Stimulated activated CD4-positive, alpha-beta T cell treated with anti-CD3 and anti-CD28 coated beads, TNF-alpha, amount 100 ng/mL, for 1 hour (primary cell): ENCODE results near the gene GMDS.

ENCODE experiments used
- DNase-seq, 3 donors: peaks; one replicate each; pipeline ENCODE4 v3.0.0-alpha.2; 2020; ENCODE audit warnings: low read depth in 3 of 3, low spot score in 1 of 3

GMDS gene

DNA sequence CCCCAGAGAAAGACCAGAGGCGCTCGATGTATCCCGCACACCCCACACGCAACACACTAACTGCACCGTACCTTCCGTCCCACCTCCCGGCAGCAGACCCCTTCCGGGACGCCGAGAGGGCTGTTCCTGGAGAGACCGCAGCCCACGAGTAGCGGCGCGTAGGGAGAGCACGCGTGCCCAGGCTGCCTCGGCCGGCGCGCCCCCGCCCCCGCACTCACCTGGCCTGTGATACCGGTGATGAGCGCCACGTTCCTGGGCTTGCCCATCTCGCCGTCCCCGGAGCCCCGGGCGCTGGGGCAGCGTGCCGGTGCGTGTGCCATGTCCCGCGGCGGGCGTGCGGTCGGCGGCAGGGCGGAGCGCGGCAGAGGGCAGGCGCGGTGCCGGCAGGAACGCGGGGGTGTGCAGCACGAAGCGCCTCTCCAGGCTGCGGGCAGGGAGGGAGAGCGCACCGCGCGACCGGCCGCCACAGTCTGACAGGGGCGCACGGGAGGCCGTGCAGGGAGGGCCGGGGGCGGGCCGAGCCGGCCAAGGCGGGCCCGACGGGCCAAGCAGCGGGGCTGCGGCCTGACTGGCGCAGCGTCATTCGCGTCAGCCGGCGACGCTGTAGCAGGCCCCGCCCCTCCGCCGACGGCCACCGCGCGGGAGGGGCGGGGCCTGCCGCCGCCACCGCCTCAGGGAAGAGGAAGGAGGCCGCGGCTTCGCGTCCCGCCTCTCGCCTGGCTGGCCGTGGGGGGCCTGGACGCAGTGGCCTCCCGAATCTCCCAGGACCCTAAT, at the start of gene GMDS:
Gene GMDS, minus strand, starts transcription at position 503 of the 774 bp plus-strand sequence.
- DNase-seq = peak; percentile 43 to 76 (median 65)

DNA sequence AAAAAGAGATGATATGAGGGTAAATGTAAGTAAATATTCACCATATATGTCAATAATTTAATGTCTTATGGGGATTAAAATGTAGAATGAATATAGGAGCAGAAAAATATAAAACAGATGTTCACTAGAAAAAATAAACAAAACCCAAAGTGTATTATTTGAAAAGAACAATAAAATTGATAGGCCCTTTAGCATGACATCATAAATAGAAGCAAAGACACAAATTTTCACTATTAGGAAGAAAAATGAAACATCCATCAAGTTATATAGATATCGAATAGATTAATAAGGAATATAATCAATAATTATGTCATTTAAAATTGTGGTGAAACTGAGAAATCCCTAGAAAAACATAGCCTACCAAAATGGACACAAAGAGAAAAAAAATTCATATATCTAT, 40.1 kb upstream of the GMDS start:
- no peak for DNase-seq

DNA sequence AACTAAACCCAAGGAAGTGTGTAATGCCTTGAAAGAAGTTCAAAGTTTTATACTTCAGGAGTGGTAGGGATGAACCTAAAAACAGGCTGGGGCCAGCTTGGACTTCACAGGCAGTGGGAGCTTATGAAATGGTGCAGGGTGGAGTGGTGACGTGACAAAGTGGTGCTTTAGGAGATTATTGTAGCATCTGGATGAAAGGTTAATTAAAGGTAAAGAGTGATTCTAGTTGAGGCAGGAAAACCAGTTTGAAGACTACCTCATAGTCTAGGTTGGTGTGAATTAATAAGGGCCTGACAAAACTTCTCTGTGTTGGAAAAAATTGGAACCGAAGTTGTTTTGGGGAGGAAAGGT, 30.5 kb upstream of the GMDS start:
- no peak for DNase-seq

DNA sequence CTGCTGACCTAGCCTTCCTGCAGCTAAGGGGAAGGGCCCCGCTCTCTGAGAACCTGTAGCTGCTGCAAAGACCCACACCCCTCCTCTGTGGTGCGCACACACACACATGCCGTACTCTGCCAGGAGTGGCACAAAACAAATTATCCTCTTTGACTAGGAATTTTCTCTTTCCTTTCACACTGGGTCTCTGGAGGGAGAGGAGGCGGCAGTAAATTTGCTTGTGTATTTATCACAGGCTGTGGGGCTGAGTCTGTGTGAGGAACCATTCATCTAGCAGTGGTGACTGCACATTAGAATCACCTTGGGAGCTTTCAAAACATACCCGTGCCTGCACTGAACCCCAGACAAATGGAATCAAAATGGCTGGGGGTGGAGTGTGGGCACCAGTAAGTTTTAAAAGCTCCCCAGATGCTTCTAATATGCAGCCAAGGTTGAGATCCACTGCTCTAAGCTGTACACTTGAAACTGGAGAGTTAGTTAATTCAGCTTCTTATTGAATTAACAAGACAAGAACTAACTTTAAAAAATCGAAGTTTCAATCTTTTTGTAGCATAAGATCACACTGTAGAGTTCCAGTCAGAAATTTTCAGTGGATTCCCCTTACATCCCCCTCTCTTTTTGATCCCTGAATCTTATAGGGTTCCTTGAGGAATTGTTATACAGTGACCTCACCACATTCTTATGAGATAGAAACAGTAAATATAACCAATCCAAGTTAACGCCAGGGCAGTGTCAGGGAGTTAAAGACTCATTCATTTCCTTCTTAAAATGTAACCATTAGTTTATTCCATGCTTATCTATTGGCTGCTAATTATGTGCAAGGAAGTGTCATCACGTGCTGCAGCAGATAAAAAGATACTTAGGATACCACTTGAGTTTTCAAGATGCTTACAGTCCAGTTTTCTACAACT, 29.8 kb upstream of the GMDS start:
- DNase-seq = no peak

DNA sequence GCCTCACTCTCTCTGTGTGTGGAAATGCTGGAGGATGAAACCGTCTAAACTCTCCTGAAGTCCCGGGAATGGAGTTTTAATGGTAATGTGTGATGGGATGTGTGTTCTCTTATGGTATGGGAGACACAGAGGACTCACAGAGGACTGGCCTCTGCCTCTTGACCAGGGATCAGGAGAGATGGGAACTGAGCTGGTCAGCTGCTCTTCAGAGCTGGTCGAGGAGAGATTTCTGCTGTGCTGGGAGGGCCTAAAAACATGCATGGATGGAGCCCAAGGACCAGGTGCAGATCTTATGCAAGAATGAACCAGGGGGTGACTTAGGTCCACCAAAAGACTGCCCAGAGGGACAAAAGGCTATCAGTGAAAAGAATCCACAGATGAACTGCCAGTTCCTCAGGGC, 27.3 kb upstream of the GMDS start:
- DNase-seq = no peak

DNA sequence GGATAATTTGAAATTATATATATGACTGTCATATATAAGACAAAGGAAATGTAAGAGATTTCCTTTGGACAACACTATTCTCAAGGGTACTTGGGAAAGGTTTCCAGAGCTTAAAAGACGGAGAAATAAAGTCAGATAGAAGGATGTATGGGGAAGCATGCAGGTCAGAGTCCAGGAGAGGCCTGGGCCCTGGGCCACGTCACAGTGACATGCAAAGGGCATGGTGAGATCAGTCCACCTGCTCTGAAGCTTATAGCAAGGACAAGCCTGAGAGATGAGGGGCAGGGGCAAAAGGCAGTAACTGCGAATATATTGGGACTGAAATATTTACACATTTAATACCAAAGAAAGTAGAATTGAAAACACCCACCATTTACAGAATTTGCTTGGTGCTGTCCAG, 24.6 kb upstream of the GMDS start:
- DNase-seq = no peak

DNA sequence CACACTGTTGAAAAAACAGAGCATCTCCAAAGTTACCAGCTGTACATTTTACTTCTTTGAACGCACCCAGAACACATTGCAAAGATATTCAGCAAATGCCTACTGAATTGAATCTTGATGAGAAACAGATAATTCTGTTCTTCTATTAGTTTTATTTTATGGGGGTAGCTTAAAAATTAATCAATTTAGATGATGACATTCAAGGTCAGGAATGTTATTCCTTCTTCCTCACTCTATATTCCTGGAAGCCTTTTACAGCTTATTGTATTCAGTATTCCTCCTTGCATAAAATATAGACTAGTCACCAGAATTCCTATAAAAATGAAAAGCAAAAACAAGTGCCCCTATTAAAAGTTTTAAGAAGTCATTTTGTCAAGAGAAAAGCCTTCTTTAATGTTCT, 21.4 kb upstream of the GMDS start:
- no peak for DNase-seq

DNA sequence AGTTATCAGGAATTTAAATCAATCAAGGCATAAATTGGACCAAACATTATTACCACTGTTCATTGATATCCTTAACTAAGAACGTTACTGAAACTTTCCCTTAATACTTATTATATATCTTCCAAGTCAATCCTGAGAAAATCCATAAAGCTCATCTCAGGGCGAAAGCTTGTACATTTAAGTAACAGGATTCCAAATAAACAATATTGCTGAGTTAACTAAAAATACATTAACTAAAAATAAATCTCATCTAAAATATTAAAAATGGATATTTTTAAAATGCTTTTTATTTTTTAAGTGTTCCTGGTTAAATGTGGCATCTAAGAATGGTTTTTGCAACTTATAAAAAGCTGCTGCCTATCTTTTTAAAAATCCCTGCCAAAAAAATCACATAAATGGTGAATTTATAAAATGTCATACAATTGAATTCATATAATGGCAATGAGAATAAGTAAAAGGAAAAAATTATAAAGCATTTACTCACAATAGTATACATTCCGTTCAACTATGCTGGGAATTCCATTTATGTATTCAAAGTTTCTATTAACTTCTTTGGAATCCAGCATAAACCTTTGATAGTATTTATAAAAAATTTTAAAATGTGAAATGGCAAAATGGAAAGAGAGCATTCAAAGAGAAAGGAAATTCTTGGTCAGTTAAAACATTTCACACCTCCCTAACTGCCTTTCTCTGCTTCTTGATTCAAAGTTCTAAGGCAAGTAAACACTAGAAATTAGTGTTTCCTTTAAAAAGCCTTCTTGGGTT, 20.8 kb upstream of the GMDS start:
- no peak for DNase-seq

DNA sequence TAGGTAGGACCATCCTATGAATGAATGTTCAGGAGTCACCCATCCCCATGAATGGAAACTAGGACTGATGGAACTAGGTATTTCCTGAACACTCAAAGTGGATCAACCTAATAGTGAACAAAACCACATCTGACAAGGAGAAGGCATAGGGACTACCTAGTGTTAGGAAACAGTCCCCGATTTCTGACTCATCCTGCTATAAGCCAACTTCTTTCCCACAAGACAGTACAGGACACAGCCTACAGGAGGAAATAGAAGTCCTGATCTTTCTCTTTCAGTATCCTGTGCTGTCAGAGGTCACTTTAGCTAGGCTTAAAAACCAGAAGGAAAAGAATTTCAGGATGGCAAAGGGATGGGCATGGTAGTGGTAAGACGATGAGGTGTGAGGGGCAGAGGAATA, 19.5 kb upstream of the GMDS start:
- no peak for DNase-seq

DNA sequence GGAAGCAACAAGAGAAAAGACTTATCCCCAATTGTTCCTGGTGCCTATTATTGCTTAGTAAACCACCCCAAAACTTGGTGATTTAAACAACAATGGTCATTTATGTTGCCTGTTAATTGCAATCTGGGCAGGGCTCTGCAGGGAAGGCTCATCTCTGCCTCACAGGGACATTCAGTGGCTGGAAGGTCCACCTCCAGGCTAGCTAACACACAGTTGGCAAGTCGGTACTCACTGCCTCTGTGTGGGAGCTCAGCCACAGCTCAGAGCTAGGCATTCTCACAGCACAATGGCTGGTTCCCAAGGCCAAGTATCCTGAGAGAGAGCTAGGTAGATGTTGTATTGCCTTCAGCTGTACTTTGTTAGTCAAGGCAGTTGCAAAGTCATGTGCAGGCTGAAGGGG, 18.5 kb upstream of the GMDS start:
- no peak for DNase-seq

DNA sequence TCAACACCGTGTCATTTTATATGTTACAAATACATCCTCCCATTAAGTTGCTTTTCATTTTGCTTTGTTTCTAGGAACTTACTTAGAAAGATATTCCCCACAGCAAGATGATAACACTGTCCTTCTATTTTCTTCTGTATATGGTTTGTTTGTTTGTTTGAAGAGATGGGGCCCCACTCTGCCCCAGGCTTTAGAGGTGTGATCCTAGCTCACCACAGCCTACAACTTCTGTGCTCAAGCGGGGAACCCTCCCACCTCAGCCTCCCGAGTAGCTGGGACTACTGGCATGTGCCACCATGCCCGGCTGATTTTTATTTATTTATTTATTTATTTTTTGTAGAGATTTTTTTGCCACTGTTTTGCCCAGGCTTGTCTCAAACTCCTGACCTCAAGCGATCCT, 14.2 kb upstream of the GMDS start:
- DNase-seq = no peak

DNA sequence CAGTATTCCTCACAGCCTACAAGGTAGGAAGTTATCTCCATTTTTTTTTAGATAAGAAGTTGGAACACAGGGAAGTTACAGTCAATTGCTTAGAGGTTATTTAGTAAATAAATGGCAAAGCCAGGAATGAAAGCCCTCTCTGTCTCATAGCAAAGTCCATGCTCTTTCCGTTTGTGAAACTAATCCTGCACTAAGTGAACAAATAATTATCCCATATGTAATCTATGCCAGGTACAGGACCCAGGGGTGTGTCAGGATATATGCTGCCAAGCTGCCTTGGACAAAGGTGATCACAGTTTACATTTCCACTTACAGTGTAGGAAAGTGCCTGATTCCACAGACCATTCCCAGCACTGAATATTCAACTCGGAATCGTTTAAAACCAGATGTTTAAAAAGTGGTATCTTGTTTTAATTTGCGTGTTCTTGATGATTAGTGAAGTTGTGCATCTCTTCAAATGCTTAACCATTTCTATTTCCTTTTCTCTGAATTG, 13.6 kb upstream of the GMDS start:
- DNase-seq = no peak

DNA sequence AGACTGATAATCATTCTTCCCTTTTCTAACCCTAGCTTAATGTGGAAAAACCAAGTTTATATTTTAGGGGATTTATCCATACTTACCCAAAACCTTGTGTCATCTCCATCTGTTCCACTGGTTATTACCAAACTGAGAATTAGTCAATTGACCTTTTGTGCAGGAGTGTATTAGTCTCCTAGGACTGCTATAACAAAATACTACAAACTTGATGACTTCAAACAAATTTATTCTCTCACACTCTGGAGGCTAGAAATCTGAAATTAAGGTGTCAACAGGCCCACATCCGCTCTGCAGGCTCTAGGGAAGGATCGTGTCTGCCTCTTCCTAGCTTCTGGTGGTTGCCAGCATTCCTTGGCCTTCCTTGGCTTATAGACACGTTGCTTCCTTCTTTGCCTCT, 12.7 kb upstream of the GMDS start:
- no peak for DNase-seq

DNA sequence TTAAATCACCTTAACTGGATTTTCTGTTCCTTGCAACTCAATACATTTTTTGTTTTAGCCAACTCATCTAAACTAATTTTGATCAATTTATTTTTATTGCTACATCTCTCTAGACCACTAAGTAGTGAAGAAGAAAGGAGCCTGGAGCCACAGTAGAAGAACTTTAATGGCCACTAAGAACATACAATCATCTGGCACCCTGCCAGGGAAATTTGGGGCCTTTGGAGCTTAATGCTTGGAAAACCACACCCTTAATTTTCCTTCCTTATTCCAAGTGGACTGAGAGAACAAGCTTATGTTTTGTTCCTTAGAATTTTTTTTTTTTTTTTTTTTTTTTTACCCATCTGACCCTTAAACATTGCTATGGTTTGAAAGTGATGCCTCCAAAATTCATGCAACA, 12.0 kb upstream of the GMDS start:
- no peak for DNase-seq

DNA sequence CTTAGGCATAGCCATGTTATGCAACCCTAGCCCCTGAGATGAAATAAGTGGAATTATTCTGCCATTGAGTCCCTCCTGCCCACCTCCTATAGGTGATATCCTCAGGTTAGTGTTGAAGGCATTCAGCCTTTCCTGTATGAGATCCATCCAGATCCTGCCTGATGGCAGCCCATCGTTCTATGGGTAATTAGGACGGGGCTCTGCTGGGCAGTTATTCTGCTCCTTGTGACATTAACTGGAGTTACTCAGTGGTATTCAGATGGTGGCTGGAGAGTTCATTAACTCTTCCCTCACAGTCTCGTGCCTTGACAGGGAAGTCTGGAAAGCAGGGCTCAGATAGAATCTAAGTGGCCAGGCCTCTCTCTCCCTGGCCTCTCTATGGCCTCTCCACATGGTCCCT, 9.3 kb upstream of the GMDS start:
- no peak for DNase-seq

DNA sequence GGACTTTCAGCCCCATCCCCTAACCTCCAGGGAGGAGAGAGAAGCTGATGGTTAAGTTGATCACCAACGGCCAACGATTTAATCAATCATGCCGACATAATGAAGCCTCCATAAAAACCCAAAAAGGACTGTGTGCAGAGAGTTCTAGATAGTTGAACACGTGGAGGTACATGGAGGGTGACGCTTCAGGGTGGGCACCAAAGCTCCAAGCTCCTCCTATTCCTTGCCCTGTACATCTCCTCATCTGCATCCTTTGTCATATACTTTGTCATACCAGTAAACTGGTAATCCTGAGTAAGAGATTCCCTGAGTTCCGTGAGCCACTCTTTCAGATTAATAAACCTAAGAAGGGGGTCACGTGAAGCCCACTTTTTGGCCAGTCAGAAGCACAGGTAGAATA, 3.7 kb upstream of the GMDS start:
- no peak for DNase-seq

DNA sequence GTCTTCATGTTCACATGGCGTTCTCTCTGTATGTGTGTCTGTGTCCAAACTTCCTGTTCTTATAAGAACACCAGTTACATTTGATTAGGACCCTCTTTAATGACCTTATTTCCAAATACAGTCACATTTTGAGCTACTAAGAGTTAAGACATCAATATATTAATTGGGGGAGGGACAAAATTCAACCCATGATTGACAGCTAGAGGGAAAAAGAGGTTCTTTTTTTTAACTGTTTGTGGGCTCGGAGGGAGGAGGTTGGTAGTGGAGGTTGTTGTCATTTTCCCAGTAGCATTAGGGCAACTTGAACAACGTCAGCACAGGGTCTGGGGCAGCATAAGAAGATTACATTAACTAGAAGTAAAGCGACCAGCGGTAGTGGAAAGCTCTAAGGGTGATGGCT, 2.3 kb upstream of the GMDS start:
- DNase-seq = no peak

DNA sequence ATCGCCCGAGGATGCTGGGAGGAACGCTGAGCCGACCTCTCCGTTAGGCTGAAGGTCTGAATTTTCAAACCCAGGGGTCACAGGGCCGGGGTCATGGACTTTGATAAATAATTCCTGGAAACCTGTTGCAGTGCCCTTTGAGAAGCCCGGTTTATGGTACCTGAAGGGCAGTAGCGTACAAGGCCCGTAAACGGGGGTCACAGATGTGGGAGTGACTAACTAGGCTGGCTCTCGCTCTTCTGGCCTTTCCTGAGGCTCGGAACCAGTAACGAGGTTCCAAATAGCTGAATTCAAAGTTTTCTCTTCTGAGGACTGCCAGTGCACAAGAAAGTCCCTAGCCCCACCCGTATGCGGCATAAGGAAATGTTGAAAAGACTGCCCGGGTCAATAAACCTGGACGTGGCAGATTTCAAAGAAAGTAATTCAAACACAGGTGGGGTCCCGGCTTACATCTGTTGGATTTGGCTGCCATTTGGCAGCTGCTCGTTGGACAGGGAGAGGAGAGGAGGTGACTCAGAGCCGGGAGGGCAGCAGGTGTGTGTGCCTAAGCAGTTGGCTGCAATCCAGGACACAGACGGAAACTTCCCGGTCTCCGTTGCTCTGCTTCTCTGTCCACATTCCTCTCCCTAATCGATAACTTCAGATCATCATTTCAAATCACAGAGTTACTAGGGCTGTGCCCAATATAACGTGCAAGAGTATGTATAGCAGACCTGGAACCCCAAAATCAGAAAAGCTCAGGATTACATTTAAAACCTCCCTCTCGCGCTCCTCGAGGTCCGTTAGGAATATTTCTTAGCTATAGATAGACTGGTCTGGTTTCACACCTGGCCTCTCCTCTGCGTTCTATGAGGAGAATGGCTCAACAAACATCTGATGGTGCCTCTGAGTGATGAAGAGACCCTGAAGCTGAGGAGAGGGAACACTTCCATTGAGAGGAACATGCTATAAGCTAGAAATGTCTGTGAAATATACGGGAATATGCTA, 765 bp upstream of the GMDS start:
- peak in 2 of 3 donors; percentile 5 to 8 for DNase-seq

DNA sequence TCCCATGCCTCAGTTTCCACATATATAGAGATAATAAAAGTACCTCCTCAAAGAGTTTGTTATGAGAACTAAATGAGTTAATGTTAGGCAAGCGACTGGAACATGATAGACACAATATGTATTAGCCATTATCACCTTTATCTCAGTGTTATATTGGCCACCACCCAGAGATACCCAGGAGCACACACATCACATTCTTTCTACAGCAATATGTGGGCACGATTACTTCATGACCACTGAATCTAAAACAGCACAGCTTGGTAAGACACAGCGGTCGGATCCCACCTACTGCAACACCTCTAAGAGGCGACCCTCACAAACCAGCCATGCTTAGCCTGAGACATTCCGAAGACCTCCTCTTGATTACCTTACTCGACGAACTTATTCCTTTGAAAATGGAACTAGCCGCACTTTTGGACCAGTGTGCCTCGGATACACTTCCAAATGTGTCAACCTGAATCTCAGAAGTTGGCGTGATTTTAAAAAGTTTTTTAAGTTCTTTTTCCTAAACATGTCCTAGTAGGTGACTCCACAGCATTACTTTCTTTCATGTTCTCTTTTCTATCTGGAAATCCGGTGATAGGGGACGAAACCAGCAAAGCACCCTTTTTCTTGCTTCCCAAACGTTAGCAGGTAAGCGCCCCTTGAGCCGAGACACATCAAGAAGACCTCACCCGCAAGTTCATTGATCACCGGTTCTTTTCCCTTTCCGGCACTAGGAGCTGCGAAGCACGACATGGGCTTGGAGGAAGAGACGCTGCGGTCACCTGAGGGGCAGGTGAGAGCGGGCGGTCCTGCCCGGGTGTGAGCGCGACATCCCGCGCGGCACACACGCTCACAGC, 923 bp downstream of the GMDS start:
- DNase-seq = no peak

DNA sequence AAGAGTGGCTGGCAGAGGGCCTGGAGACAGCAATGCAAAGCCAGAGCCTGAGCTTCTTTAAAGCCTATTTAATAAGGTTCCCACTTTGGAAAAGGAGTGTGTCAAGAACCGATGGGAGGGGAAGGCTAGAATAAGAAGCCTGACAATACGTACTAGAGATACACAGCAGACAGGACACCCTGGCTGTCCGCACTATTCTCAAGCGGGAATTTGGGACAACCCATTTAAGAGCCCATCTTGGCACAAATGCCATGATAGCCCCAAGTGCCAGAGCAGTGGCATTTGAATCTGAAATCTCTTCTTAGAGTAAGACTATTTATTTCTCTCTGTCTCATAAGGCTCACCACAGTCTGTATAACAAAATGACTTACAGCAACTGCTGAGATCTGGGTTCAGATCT, 3.1 kb downstream of the GMDS start:
- no peak for DNase-seq
